ENCODE data around the gene CRYBG2.
"Not testable (repeated sequence)": the region's sequence is repeated elsewhere in the genome, so short reads cannot be mapped to it uniquely, and the experiment has no call there.

The CRYBG2 gene

GRCh38 chr1:26295194-26296138, 58.5 kb downstream of the CRYBG2 start:
- DNase-seq (ENCODE audit: low read depth in 2 of 2) = no peak

- DNase-seq (ENCODE audit: low read depth in 2 of 2) = no peak
Measured at GRCh38 chr1:26293911-26294463, 59.9 kb downstream of the CRYBG2 start.

GRCh38 chr1:26292735-26293134, 61.2 kb downstream of the CRYBG2 start:
- DNase-seq (ENCODE audit: low read depth in 2 of 2) = not testable (repeated sequence)

- DNase-seq (ENCODE audit: low read depth in 2 of 2) = no peak
Measured at GRCh38 chr1:26291939-26292338, 62.0 kb downstream of the CRYBG2 start.

GRCh38 chr1:26291433-26291832, 62.5 kb downstream of the CRYBG2 start:
- DNase-seq (ENCODE audit: low read depth in 2 of 2) = no peak

GRCh38 chr1:26290882-26291261, 63.1 kb downstream of the CRYBG2 start:
- DNase-seq (ENCODE audit: low read depth in 2 of 2) = no peak

GRCh38 chr1:26290122-26290881, 63.6 kb downstream of the CRYBG2 start:
- no peak for DNase-seq (ENCODE audit: low read depth in 2 of 2)

- DNase-seq (ENCODE audit: low read depth in 2 of 2) = no peak
Measured at GRCh38 chr1:26289158-26290059, 64.5 kb downstream of the CRYBG2 start.

- DNase-seq (ENCODE audit: low read depth in 2 of 2) = no peak
Measured at GRCh38 chr1:26288311-26288941, 65.5 kb downstream of the CRYBG2 start.

- no peak for DNase-seq (ENCODE audit: low read depth in 2 of 2)
Measured at GRCh38 chr1:26287811-26288210, 66.1 kb downstream of the CRYBG2 start.

- no peak for DNase-seq (ENCODE audit: low read depth in 2 of 2)
Measured at GRCh38 chr1:26287033-26287711, 66.8 kb downstream of the CRYBG2 start.

GRCh38 chr1:26286064-26286416, 67.9 kb downstream of the CRYBG2 start:
- DNase-seq (ENCODE audit: low read depth in 2 of 2) = no peak

GRCh38 chr1:26285366-26286063, 68.4 kb downstream of the CRYBG2 start:
- DNase-seq (ENCODE audit: low read depth in 2 of 2) = no peak

- peak; percentile 57 to 58 for DNase-seq (ENCODE audit: low read depth in 2 of 2)
Measured at GRCh38 chr1:26284597-26285347, 69.2 kb downstream of the CRYBG2 start.

GRCh38 chr1:26283871-26284596, 69.9 kb downstream of the CRYBG2 start:
- no peak for DNase-seq (ENCODE audit: low read depth in 2 of 2)

- DNase-seq (ENCODE audit: low read depth in 2 of 2) = no peak
Measured at GRCh38 chr1:26283279-26283853, 70.6 kb downstream of the CRYBG2 start.

GRCh38 chr1:26282401-26282918, 71.5 kb downstream of the CRYBG2 start:
- DNase-seq (ENCODE audit: low read depth in 2 of 2) = no peak

- peak in 1 of 2 experiments; percentile 38 for DNase-seq (ENCODE audit: low read depth in 2 of 2)
Measured at GRCh38 chr1:26281971-26282370, 72.0 kb downstream of the CRYBG2 start.
